Colon (tissue), 2 donors: ENCODE data around the gene CCL16.
"Not testable (repeated sequence)": the region's sequence is repeated elsewhere in the genome, so short reads cannot be mapped to it uniquely, and the experiment has no call there.

Source experiments
- FAIRE-seq: peaks from 2 replicates; lab custom pipeline; 2012; peaks lifted over from hg19 to GRCh38; lab: Jason Lieb, UNC
- donor health status: control.
- donor health status: control.

Gene CCL16

DNA sequence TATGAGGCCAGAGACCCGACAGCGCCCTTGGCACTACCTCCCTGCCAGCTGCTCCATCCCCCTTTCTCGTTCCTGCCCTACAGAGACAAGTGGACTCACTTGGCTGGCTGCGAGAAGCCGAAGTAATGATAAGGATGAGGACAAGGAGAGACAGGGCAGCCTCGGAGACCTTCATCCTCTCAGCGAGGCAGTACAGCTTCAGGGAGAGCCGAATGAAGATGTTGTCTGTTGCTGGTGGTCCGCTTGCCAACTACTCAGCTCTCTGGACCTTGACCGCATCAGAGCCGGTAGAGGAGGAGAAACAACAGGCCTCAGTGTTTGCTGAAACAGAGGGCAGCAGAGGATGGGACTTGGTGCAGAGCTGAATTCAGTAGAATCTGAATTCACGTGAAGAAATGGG is at the start of gene CCL16:
Gene CCL16, minus strand, starts transcription at position 252 of the 400 bp plus-strand sequence. Its CDS starts 77 bp downstream, at position 175.
- no peak for FAIRE-seq

DNA sequence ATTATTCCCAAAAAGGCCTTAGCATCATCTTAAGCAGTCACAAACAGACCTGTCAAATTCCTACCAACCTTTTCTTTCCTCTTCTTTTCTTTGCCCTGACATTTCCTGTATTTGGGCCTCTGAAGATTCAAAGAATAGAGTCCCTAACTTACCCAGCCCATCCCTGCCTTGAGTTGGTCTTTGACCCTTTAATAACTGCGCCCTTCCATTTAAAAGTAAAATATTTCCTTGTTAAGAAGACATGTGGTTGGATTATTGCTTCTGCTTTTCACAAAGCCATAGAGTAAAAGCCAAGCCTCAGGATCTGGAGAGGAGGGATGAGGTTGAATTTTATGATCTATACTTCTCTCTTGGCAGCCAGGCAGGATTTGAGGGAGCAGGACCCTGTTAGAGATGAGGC is 49.7 kb upstream of the CCL16 start:
- FAIRE-seq, result no peak

DNA sequence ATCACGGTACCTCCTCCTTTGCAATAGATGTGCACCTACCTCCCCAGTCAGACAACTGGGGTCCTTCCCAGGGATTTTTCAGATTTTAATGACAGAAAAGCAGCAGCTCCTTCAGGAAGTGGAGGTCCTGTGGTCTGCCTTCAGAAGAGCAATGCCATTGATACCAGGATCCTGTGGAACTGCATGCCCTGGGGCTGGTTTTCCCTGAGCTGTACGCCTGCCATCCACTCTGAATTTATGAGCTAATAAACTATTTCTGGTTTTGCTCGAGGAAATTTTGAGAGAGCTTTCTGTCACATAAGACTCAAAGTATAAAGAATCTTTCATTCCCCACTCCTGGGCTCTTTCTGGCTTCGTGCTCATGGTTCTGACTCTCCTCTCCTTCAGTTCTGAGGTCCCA is 46.5 kb upstream of the CCL16 start:
- no peak for FAIRE-seq

DNA sequence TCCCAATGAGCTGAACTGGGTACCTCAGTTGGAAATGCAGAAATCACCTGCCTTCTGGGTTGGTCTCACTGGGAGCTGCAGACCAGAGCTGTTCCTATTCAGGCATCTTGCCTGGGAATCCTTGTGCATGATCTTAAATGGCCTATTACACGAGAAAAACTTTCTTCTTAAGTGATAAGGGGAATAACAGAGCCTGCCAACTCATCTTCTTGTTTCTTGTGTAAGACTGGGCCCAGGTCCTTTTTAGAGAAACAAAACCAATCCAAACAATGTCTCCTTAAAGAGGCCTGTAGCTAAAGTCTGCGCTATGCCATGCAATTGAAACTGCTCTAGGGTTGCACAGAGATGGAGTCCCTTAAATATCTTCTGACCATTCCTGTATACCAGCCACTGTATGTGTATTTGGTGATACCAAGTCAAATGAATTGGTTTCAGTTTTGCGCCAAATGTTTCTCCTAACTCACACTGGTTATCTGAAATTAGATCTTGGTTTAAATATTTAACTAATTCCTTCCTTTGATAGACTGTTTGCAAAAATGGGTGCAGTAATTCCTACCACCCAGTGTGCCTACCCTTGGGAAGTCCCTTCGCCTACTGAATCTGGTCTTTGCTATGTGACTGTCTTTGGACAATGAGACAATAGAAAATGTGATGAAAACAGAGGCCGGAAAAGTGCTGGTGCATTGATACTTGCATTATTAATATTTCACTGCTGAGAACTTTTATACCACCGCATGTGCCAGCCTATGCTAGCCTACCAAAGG is 43.0 kb upstream of the CCL16 start:
- FAIRE-seq, result no peak

- FAIRE-seq, result no peak
Observed at GRCh38 chr17:36019423-36019822, 38.1 kb upstream of the CCL16 start.

DNA sequence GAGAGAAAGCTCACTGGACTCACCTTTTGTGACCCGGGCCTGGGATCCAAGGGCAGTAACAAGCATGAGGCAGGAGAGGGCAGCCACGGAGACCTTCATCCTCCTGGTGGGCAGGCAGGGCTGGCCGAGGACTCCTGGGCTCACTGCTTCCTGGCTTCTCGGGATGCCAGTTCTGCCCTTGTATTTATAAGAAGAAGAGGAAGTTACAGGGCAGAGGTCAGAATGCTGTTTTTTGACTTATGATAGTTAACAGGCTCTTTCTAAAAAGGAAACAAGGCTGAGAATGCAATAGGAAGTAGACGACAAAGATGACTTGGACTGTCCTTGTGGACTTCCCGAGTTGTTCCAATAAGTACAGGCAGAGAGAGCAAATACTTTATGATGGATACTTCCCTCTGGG is 36.5 kb upstream of the CCL16 start, which contains the start of gene CCL23:
Gene CCL23, minus strand, starts transcription at position 174 of the 400 bp plus-strand sequence. Its CDS starts 75 bp downstream, at position 99.
- FAIRE-seq, result no peak

DNA sequence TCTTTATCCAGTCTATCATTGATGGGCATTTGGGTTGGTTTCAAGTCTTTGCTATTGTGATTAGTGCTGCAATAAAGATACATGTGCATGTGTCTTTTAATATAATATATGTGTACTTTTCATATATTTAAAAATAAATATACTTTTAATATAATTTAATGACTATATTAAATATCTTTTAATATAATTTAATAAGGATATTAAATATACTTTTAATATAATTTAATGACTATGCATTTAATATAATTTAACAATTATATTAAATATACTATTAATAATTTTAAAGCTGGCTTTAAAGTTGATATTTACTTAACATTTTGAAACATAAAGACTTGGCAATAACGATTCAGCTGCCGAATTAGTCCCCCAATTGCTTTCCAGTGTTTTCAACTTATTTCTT is 35.3 kb upstream of the CCL16 start:
- FAIRE-seq, result no peak

GRCh38 chr17:36015895-36016294 is 34.6 kb upstream of the CCL16 start:
- FAIRE-seq, result not testable (repeated sequence)

DNA sequence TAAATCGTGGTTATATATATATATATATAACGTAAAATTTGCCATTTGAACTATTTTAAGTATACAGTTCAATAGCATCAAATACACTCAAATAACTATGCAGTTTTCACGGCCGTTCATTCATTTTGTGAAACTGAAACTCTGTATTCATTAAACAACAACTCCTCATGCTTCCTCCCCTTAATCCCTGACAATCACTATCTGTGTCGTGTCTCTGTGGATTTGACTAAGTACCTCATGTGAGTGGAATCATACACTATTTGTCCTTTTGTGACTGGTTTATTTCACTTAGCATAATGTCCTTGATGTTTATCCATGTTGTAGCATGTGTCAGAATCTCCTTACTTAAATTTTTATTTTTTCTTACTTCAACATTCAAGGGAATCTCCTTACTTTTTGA is 33.6 kb upstream of the CCL16 start:
- FAIRE-seq, result no peak

- no peak for FAIRE-seq
Observed at GRCh38 chr17:36011201-36011600, 29.9 kb upstream of the CCL16 start.

GRCh38 chr17:36008998-36009665 is 27.8 kb upstream of the CCL16 start:
- no peak for FAIRE-seq

- FAIRE-seq, result no peak
Observed at GRCh38 chr17:36004594-36005108, 23.4 kb upstream of the CCL16 start.

GRCh38 chr17:36002631-36003030 is 21.3 kb upstream of the CCL16 start:
- no peak for FAIRE-seq

DNA sequence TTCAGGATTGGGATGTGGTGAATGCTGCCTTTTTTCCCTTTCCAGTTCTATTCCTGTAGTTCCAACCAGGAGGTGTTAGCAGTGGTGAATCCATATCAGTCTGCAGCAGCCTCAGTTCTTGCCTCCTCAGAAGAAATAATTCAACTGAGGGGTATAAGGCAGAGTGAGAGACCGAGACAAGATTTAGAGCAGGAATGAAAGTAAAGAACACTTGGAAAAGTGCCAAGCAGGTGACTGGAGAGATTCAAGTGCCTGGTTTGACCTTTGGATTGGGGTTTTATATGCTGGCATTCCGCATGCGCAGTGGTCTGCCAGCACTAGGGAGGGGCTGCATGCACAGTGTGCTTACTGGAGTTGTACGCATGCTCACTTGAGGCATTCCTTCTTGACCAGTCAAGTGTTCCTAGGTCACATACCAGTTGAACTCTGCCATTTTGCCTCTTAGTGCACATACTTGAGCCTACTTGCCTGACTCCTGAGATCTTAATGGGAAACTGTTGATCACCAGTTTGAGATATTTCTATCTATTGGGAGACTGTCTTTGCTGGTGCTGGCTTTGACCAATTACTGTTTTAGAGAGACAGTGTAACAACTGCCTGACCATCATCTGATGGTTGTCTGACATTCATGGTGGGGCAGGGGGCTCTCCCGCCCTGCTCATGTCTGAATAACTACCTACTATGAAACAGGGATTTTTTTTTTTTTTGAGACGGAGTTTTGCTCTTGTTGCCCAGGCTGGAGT is 20.7 kb upstream of the CCL16 start:
- FAIRE-seq, result no peak

- FAIRE-seq, result no peak
Observed at GRCh38 chr17:36001110-36001771, 19.9 kb upstream of the CCL16 start, which contains the start of gene CCL15. Gene CCL15, minus strand, starts transcription at chr17:36001553. Its CDS starts 61 bp downstream, at chr17:36001492.

DNA sequence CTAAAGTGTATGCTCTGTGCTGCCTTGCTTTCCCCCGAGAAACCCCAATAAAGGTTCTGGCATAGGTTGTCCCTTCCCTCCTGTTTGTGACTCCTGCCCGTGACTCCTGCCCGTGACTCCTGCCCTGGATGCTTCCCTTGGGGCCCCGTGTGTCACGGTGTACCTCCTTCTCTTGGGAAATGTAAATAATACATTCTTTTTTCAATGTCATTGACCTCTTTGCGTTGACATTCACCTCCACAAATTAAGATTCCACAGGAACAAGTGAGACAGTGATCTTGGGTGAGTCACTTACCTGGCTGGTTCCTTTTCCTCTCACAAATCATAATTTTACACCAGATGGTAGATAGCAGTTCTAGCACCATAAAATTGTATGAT is 19.4 kb upstream of the CCL16 start:
- no peak for FAIRE-seq

DNA sequence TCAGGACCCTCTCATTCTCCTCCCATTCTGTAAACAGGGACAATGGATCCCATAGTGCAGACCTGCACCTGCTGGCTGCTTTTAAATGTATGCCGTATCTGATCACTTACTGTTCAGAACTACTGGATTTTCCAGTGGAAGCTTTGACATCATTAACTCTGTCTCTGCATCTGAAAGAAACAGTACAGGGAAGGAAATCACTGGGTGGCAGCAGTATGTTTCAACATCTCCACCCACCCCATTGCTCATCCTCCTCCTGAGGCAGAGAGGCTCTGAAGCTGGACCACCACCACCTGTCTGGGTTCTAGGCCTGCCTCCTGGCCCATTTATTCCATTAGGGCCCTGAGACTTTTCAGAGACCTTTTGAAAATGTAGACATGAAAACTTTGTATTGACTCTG is 17.5 kb upstream of the CCL16 start:
- FAIRE-seq, result no peak

GRCh38 chr17:35998018-35998545 is 16.8 kb upstream of the CCL16 start:
- FAIRE-seq, result no peak

GRCh38 chr17:35995346-35995745 is 14.0 kb upstream of the CCL16 start:
- not testable (repeated sequence) for FAIRE-seq

- FAIRE-seq, result no peak
Observed at GRCh38 chr17:35991075-35991474, 9.8 kb upstream of the CCL16 start.

DNA sequence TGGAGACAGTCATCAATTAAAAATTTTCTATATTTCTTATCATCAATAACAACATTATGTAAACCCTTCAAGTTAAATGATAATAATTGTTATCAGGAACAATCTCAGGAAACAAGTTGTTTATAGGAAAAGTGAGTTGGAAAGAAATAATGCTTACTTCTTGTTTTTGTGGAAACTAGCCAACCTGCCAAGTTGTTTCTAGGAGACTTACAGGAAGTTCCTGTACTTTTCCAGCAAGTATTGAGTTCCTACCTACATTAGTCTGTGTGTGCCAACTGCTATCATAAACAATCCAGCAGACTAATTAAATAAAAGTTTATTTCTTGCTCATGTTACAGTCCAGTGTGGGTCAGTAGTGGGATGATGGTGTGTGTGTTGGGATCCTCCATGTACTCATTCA is 6.9 kb upstream of the CCL16 start:
- no peak for FAIRE-seq

GRCh38 chr17:35986643-35987042 is 5.3 kb upstream of the CCL16 start, which contains the start of gene CCL14:
Gene CCL14, minus strand, starts transcription at chr17:35986729. Its CDS starts 80 bp downstream, at chr17:35986649.
- FAIRE-seq, result no peak
